ENCODE results near the gene ARRDC1. TPM values are rescaled to one million over a fixed set of nuclear protein-coding genes. Genes with fewer than 3 reads are reported as not detected.
A peak's percentile ranks its signal among the peaks of the same experiment; 100 is the strongest.

The ARRDC1 gene
- total and polyA plus RNA-seq, 9 of the 15 experiments (the other 6 are each of a cell fraction or from before 2014, with no cell fraction given) = 0.21 to 45.3 (median 18.6) TPM

DNA sequence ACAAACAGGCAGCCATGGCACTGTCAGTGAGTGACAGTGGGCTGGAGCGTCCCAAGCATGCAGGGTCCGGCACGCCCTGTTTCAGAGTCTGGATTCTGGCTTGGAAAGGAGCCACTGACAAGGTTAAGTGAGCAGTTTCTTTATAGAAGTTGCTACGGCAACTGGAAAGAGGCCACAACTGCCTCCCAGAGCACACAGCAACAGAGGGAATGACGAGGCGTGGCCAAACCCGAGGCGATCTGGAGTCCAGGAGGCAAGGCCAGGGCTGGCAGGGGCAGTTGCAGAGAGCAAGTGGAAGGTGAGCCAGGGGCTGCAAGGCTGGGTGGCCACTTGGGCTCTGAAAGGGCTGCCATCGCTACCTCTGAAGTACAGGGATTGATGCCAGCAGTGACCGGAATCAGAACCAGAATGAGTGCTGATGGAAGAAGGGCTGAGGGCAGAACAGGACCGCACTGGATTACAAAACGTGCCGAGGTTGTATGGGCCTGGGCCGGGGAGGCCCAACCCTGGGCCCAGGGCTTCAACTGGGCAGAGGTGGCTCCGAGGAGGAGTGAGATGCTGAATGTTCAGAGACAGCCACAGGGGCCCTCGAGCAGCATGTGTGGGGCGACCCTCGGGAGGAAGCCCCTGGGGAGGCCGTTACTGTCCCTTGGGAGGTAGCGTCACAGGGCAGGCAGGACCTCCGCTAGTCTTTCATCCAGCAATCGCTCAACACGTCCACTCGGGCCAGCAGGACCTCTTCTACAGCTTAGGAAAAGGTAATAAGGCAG, 49.2 kb upstream of the ARRDC1 start:
- peaks cover 5% of the 10 kb centered on the region; the same call in 1 of the 2 replicates for H4K20me1 ChIP-seq (replicated peaks; ENCODE audit: control insufficient read depth, insufficient read depth, low read length)
- ChIA-PET POLR2A (no interaction called here), CTCF (ENCODE audit: low intra/inter-chr PET ratio) (interaction anchor here (0.5 kb wide), 1 partner anchor 1270 kb away, joined by 3 read pairs; no protein-coding TSS in a partner anchor)
- H3K9me1 ChIP-seq (ENCODE audit: control insufficient read depth, insufficient read depth, low read length) = no peaks in the 10 kb centered on the region
- no peak overlapping the region for H3K4me3 ChIP-seq
- ATAC-seq (no peak), DNase-seq (ENCODE audit: extremely low read depth in 1 of 4, low spot score in 3 of 4) (no peak), FAIRE-seq (no peak)
- no peaks in the 10 kb centered on the region for H3K27me3 ChIP-seq (ENCODE audit: control insufficient read depth in 2 of 2, insufficient read depth in 2 of 2, low read length in 2 of 2)
- intact Hi-C loops (cut with micrococcal nuclease) (loop anchor here (10.0 kb wide), 1 partner anchor 119 kb away; no protein-coding TSS in a partner anchor), in situ Hi-C loops (cut with MboI) (no loop called here)
- no peak overlapping the region for H2AFZ ChIP-seq (ENCODE audit: low read depth, low read length)
- 92% methylated on average over 24 of the region's 24 CpGs for WGBS (ENCODE audit: insufficient coverage, low coverage, missing lambda C conversion rate)
- peaks cover 2 to 15% of the 10 kb centered on the region in 2 experiments; a peak in 4 of 5 replicates for H3K4me1 ChIP-seq (replicated peaks in 1 of 2; ENCODE audit: control insufficient read depth in 2 of 2, insufficient read depth in 2 of 2, low read length in 2 of 2)
- H3K79me2 ChIP-seq (ENCODE audit: control insufficient read depth, insufficient read depth, low read length) = peaks cover 18% of the 10 kb centered on the region
- peaks cover 73% of the 10 kb centered on the region for H3K36me3 ChIP-seq (ENCODE audit: control insufficient read depth, insufficient read depth, low read length)
- H3K27ac ChIP-seq (ENCODE audit: extremely low read depth, low read depth, low read length) = no peak overlapping the region
- H3K4me2 ChIP-seq (ENCODE audit: insufficient read depth, low read length) = no peak overlapping the region
- peak overlapping the region in 1 of 2 experiments; percentile 75; a peak in 2 of 4 replicates for H3K9ac ChIP-seq (ENCODE audit: insufficient read depth in 1 of 2, low read depth in 2 of 2, low read length in 2 of 2)
- no peak for TF ChIP-seq TGIF2 (CRISPR knock-in tag; IDR thresholded peaks at IDR 0.05)
- TF ChIP-seq, protein P1, sequence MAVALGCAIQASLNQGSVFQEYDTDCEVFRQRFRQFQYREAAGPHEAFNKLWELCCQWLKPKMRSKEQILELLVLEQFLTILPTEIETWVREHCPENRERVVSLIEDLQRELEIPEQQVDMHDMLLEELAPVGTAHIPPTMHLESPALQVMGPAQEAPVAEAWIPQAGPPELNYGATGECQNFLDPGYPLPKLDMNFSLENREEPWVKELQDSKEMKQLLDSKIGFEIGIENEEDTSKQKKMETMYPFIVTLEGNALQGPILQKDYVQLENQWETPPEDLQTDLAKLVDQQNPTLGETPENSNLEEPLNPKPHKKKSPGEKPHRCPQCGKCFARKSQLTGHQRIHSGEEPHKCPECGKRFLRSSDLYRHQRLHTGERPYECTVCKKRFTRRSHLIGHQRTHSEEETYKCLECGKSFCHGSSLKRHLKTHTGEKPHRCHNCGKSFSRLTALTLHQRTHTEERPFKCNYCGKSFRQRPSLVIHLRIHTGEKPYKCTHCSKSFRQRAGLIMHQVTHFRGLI (CRISPR knock-in tag; IDR thresholded peaks at IDR 0.05) = no peak
- 0 out of 2 replicates have a peak, but pooled peaks have one; percentile 32 for TF ChIP-seq POLR2G (IDR thresholded peaks at IDR 0.05; ENCODE audit: low read depth, low read length)
- peak; percentile 63; the same call in 1 of the 2 replicates for TF ChIP-seq RFX1 (IDR thresholded peaks at IDR 0.05)
- TF ChIP-seq BRCA1 (IDR thresholded peaks at IDR 0.05) = no peak
- TF ChIP-seq BRCA1 (CRISPR knock-in tag; IDR thresholded peaks at IDR 0.05) = no peak
- TF ChIP-seq, protein P2, sequence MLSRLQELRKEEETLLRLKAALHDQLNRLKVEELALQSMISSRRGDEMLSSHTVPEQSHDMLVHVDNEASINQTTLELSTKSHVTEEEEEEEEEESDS (CRISPR knock-in tag; IDR thresholded peaks at IDR 0.05) = no peak
- no peak for TF ChIP-seq NBN (IDR thresholded peaks at IDR 0.05; ENCODE audit: low read depth)
- BruUV-seq (replicated peaks) = no TSS peak
- H3K9me3 ChIP-seq (replicated peaks; ENCODE audit: control insufficient read depth, insufficient read depth, low read depth, low read length) = no peaks in the 10 kb centered on the region

Data from K562 (cell line).